H1 (cell line): ENCODE measurements around the gene STAU1. TPM values are rescaled to one million over a fixed set of nuclear protein-coding genes. Genes with fewer than 3 reads are reported as not detected.
A peak's percentile ranks its signal among the peaks of the same experiment; 100 is the strongest.

Source experiments
- ATF2 ChIP-seq: IDR thresholded peaks from 2 replicates; pipeline ENCODE4 v1.6.1; 2012; ENCODE audit warnings: low read length, inconsistent platforms
- BCL11A ChIP-seq, 2 experiments: IDR thresholded peaks; one replicate each; pipeline ENCODE4 v1.6.1; 2011; ENCODE audit warnings: low read depth in 2 of 2, low read length in 2 of 2, mild to moderate bottlenecking in 2 of 2
- CREB1 ChIP-seq: IDR thresholded peaks from 2 replicates; pipeline ENCODE4 v1.6.1; 2012; ENCODE audit warnings: inconsistent platforms
- GABPA ChIP-seq: IDR thresholded peaks from 2 replicates; pipeline ENCODE4 v1.6.1; 2011; ENCODE audit warnings: mild to moderate bottlenecking, low read length, moderate library complexity, borderline replicate concordance; ENCODE audit not compliant: insufficient read depth
- NANOG ChIP-seq: IDR thresholded peaks from 2 replicates; pipeline ENCODE4 v1.6.1; 2011; ENCODE audit warnings: low read length, low read depth, mild to moderate bottlenecking, inconsistent platforms; ENCODE audit not compliant: insufficient read depth, poor library complexity, severe bottlenecking
- POLR2A ChIP-seq, 2 experiments: IDR thresholded peaks; 1 replicate in 1 of 2; 2 replicates in 1 of 2; pipeline ENCODE4 v1.6.1; 2011; ENCODE audit warnings: low read depth in 2 of 2, low read length in 2 of 2, mild to moderate bottlenecking in 2 of 2; ENCODE audit errors: control extremely low read depth in 1 of 2
- POLR2AphosphoS5 ChIP-seq: IDR thresholded peaks from 2 replicates; pipeline ENCODE4 v1.6.1; 2011; ENCODE audit warnings: low read depth, low read length
- RAD21 ChIP-seq, 2 experiments: IDR thresholded peaks in 1 of 2; conservative IDR thresholded peaks in 1 of 2; 2 replicates each; pipeline ENCODE4 v1.6.1; 2011; ENCODE audit warnings: low read depth in 2 of 2, low read length in 2 of 2, improper control_type of control experiment in 1 of 2, inconsistent platforms in 1 of 2, mild to moderate bottlenecking in 1 of 2, moderate library complexity in 1 of 2
- SP2 ChIP-seq: IDR thresholded peaks from 2 replicates; pipeline ENCODE4 v1.6.1; 2012; ENCODE audit warnings: mild to moderate bottlenecking, low read length, inconsistent platforms
- TBP ChIP-seq: IDR thresholded peaks from 2 replicates; pipeline ENCODE4 v1.6.1; 2011; ENCODE audit warnings: low read depth, low read length, improper control_type of control experiment
- TCF12 ChIP-seq: IDR thresholded peaks from 2 replicates; pipeline ENCODE4 v1.6.1; 2011; ENCODE audit warnings: low read depth, mild to moderate bottlenecking, low read length
- polyA plus RNA-seq, 7 experiments: library from polyadenylated mRNA; depleted of rRNA in 3 of 7; stranded (reverse) in 5 of 7; unstranded in 2 of 7; fragments of >200 nt in 5 of 7; fragments of 200-250 nt in 2 of 7; gene quantifications; 1 replicate in 5 of 7; 2 replicates in 1 of 7; 4 replicates in 1 of 7; pipeline versions ENCODE4 v1.2.1 to v1.2.3, GENCODE V29; 2011 to 2013; ENCODE audit warnings: missing spikeins in 2 of 7, mixed read lengths in 2 of 7
- total RNA-seq: library from RNA; stranded (reverse); fragmentation: NEBNext Ultra II Directional; extraction: Animal tissue kit (Norgen Biotek cat#: 25700); gene quantifications from 2 replicates; pipeline ENCODE4 v1.2.1, GENCODE V29; 2021
- TF ChIP-seq, protein P1 (sequence below): IDR thresholded peaks from 2 replicates; pipeline ENCODE4 v1.6.1; 2012; ENCODE audit warnings: inconsistent platforms

Gene STAU1
- total and polyA plus RNA-seq, 2 of the 8 experiments (the other 6 are each of a cell fraction or from before 2014, with no cell fraction given), result 41.4 to 107 TPM

DNA sequence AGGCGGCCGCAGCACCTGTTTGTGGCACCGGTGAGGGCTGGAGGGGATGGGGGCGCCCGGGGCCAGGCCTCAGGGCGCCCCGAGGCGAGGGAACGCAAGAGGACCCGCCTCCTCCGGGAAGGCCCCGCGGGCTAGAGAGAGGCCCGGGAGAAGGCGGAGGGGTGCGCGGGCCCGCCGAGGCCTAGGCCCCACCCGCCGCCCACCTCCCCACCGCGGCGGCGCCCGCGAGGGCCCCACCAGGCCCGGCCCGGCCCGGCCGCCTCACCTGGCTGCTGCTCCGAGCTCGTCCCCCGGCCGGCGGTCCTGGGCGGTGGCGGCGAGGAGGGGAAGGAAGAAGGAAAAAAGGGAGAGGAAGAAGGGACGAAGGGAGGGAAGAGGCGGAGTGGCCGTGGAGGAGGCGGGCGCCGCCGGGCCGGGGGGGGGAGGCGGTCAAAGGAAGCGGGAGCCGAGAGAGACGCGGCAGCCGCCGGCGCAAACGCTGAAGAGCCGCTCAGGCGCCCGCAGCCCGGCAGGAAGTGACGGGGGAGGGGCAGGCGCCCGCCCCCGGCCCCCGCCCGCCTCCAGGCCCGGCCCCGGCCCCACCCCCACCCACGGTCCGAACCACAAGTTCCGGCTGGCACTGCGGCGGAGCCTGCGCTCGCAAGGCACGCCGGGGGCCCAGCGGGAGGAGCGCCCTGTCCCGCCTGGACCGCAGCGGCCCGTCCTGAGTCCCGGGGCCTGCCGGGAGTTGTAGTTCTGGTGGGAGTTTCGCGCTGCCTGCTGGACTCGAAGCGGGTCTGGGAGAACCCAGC, at the start of gene STAU1 (continued):
- TF ChIP-seq TBP (peak; percentile 68; the same call in 1 of the 2 replicates), GABPA (no peak), RAD21 (IDR thresholded peaks at IDR 0.05 in 1 of 2, conservative IDR thresholded peaks at IDR 0.05 in 1 of 2; ENCODE audit: low read depth in 2 of 2, low read length in 2 of 2) (no peak), BCL11A (IDR thresholded peaks at IDR 0.05; ENCODE audit: low read depth in 2 of 2, low read length in 2 of 2) (no peak), POLR2AphosphoS5 (no peak; the same call in 1 of the 2 replicates), ATF2 (no peak), CREB1 (peak; percentile 77), SP2 (no peak), NANOG (peak; percentile 27), TCF12 (no peak), POLR2A (IDR thresholded peaks at IDR 0.05; ENCODE audit: control extremely low read depth in 1 of 2, low read depth in 2 of 2, low read length in 2 of 2) (peak in 1 of 2 experiments; percentile 68; a peak in 2 of 3 replicates)
- TF ChIP-seq, protein P1, sequence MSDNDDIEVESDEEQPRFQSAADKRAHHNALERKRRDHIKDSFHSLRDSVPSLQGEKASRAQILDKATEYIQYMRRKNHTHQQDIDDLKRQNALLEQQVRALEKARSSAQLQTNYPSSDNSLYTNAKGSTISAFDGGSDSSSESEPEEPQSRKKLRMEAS, result 0 out of 2 replicates have a peak, but pooled peaks have one; percentile 44
